Effector CD8-positive, alpha-beta T cell (primary cell): ENCODE results near the gene LRP1.

Experiments used
- DNase-seq: peaks from one replicate; lab custom pipeline; 2025; lab: John Stamatoyannopoulos, UW

LRP1 gene

DNA sequence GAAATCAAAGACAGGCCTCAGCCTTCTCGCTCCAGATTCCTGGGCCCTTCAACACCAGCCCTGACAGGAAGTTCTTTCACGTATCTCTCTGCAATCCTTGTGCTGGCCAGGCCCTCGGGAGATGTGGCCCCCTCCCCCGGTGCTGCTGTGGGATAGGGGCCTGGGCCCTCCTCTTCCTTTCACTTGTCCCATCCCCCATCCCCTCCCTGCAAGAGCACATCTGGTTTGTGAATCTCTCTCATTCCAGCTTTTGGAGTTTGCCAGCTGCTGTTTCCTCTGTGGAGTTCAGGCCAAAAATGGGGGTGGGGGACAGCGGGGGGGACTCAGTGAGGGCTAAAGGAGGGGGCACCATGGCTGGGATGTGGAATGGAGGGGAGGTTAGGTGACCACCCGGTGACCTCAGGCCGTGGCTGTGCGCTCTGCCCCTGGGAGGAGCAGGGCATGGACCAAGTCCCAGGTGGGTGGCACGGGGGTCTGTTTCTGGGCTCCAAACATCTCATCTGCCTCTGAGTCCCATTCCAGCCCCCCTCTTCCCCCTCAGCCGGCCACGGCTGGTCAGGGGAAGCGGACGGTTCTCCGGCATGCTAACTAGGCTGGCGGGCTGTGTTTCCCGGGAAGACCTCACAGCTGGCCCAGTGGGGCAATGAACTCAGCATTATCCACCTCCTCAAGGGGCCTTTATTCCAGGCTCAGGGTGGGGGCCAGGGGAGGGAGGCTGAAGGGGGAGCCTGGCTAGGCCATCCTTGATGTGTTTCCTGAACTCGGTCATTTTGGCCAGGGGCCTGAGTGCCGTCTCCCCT lies 7.4 kb downstream of the LRP1 start:
- DNase-seq = no peak

DNA sequence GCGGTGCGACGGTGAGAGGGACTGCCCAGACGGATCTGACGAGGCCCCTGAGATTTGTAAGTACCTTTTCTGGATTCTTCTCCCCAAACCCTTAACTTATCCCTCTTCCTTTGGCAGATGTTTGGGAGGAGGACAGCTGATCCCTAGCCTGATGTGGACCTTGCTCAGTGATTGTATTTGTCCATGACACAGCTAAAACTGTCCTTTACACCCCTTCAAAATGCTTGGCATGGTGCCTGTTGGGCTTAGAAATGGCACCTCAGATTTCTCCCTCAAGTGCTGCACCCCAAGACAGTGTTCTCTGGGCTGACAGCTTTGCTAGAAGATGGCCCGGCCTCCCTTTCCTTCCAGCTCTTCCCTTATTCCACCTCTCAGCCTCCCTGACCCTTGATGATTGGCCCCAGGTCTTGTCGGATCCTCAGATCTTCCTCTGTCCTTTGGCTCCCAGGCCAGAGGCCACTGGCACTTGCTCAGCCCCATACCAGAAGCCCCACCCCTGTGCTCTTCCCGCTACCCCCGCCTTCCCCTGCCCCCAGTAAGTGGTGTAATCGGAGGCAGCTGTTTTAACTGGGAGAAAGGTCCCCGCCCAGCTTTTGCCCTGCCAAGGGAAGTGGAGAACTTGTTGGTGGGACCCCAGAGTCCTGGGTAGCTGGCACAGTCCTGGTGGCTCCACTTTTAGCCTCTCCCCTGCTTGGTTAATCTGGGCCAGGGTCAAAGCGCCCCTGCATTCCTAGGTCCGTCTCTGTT lies 10.4 kb downstream of the LRP1 start:
- no peak for DNase-seq

DNA sequence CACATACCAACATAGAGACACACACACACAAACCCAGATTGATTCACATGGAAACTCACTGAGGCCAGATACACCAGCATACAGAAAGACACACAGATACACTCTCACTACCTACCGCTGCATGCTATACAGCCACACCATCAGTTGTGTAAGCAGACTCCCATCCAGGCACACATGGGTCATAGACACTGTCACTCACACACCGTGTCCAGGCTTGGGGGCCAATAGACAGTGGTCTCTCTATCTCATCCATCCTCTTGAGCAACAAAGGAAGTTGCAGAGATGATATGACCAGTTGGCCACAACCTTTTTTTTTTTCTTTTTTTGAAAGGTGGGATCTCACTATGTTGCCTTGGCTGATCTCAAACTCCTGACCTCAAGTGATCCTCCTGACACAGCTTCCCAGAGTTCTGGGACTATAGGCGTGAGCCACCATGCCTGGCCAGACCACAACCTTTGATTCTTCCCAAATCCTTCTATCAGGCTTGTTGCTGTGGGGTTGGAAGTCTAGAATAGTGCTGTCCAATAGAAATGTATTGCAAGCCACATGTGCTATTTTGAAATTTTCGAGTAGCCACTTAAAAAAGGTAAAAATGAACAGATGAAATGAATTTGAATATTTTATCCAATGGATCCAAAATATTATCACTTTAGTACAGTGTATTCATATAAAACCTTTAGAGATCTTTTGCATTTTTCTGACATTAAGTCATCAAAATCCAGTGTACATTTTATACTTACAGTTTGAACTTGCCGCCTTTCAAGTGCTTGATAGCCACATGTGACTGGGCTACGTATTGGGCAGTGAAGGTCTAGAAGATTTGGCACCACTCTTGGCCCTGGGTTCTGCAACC lies 11.7 kb downstream of the LRP1 start:
- no peak for DNase-seq

DNA sequence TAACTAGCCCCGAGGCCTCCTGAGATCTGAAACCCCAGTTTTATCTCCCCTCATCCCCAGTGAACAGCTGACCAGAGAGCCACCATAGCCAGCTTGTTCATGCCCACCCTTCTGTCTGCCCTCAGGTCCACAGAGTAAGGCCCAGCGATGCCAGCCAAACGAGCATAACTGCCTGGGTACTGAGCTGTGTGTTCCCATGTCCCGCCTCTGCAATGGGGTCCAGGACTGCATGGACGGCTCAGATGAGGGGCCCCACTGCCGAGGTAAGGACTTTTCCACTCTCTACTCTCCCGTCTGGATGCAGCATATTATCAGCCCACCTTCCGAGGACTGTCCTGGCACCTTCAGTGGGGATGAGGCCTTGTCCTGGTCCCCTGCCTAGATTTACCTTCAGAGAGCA lies 13.0 kb downstream of the LRP1 start:
- no peak for DNase-seq

DNA sequence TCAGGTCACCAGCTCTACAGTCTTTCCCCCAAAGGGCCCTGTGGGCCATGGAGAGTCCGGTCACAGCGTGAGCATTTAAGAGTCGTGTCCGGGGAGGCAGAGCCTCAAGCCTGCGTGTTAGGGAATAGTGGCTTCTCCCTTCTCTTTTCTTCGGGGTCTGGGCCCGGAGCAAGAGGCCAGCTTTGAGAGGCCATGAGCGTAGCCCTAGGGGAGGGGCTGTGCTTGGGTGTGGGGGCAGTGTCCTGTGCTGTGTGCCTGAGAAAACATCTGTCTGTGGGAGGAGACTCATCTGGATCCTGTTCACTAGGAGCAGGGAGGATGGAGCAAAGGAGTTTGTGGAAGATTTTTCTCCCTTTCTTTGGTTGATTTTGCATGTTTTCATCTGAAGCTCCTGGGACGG lies 13.8 kb downstream of the LRP1 start:
- no peak for DNase-seq

DNA sequence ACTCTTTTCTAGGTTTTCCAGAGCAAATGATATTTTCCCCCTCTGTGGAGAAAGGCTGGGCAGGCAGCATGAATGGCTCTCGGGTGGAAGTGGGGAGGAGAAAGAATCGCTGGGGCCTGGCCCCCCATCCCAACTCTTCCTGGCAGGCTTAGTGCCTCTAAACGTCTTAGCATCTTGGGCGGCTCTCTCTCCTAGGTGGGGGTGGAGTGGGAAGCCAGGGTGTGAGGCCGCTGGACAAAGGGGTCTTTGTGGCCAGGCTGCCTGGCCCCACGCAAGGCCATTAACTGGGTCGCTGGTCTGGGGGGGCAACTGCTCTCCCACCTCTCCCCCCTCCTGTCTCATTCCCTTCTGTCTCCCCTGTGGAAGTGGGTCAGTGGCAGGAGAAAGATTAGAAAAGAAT lies 14.4 kb downstream of the LRP1 start:
- no peak for DNase-seq

DNA sequence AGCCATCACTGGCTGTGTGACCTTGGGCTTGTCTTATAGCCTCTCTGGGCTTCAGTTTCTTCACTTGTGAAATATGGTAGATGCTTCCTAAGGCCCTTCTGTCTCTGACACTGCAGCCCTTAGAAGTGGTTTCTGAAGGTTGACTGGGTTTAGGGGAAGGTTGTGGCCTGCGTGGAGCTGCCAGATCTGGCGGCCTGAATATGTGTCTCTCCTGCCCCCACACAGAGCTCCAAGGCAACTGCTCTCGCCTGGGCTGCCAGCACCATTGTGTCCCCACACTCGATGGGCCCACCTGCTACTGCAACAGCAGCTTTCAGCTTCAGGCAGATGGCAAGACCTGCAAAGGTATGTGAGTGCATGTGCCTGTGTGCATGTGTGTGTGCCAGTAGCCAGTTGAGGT lies 15.2 kb downstream of the LRP1 start:
- DNase-seq = no peak

DNA sequence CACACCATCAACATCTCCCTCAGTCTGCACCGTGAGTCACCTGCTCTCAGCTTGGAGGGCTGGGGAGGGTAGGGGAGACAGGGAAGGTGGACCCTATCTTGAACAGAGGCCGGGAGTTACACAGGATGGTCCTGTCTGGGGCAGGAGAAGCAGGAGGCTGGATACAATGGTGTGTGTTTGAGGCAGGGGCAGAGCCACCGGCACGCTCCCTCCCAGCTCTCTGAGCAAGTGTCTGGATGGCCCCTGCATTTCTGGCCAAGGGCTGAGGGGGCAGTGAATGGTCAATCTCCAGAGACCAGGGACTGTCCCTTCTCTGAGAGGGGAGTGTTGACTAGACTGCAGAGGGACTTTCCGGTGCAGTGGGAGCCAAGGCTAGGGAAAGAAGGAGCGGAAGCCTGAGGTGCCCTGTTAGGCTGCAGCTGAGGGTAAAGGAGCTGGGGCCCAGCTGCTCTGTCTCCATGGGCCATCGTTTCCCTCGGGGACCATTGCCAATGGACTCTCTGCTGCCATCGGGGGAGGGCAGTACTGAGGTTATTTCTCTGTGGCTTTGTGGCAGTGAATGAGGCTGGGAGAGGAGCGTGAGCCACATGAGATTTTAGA lies 17.3 kb downstream of the LRP1 start:
- DNase-seq = no peak

DNA sequence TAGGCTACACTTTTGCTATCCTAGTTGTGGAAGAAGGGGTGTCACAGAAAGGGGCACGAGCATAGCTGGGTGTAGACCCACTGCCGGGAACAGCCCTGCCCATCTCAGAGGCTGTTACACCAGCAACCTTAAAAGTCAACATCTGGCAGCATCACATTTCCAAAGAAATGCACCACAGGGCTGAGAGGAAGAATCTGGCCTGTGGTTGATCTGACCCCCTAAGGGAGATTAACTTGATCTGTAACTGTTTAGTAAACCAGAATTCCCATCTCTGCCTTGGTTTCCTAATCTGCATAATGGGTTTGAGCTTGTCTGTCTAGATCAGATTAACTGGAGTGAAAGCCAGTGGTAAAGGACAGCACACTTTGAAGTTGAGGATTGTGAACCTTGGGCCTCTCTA lies 17.8 kb downstream of the LRP1 start:
- DNase-seq = no peak

DNA sequence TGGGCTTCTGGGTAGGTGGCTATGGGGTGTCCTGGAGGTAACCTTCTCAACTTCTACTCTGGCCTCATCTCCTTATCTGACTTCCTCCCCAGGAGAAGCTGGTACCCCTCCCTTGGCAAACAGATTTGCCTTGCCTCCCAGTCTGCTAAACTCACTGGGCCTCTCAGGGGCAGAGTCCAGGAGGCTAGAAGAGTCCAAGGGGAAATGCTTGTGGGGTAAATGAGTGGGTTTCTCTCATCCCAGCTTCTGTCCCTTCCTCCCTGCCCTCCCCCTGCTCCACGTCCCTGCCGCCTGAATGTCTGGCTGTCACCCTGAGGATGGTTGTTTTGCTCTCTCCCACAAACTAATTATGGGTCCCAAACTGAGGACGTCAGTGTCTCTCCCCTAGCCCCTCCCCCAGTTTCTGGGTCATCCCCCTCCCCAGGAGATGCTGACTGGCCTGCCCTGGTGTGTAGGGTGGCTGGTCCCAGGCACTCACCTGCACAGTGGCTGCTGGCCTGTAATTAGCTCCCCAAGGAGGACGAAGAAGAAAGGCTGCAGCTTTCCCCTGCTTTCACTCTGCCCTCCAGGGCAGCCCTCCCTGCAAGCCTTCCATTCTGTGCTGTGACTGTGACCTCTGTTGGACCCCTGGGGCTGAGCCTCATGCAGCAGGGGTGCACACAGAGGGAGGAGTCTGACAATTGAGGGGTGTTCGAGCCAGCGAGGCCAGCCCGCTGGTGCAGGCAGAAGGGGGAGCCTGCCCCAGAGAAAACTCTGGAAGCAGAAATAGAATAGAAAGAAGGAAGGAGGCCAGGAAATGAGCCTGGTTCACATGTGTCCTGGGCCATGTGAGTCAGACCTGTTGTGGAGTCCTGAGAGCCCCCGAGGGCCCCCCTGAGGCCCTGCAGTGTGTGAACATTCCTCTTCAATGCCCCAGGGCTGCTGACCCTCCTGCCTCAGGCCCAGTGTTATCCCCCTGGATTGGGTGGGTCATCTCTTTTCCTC lies 19.0 kb downstream of the LRP1 start, which contains the start of gene LRP1-AS:
TSS of gene LRP1-AS (minus strand) at position 659 of the 984 bp plus-strand sequence.
- DNase-seq = no peak

DNA sequence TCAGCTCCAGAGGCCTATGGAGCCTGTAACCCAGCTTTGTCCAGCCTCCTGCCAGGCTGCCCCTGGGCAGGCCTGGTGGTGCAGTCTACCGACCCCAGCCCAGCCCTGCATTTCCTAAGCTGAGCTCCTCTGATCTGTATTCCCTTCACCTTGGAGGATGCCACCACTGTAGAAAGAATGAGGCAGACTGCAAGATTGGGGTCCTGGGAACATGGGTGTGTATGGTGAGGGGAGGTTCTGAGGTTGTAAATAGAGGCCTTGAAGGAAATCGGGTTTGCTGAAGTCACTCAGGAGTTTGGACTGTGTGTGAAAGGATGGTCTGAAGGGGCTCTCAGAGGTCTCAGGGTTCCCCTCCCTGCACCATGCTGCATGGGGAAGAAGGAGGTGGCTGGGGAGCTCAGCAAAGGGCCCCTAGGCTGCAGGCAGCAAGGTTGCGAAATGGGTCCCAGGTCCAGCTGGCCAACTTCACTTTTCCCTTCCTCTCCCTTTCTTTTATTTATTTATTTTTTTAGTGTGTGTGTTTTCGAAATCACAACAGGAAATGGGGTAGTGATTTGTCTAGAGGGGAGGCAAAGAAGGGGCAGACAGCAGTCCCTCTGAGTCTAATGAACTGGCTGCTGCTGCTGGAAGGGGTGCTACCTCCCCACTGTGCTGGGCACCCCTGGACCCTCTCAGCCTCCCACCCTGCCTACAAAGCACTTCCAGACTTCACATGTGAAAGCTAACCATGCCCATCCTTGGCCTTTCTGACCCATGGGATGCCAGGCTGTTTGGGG lies 20.4 kb downstream of the LRP1 start:
- no peak for DNase-seq

DNA sequence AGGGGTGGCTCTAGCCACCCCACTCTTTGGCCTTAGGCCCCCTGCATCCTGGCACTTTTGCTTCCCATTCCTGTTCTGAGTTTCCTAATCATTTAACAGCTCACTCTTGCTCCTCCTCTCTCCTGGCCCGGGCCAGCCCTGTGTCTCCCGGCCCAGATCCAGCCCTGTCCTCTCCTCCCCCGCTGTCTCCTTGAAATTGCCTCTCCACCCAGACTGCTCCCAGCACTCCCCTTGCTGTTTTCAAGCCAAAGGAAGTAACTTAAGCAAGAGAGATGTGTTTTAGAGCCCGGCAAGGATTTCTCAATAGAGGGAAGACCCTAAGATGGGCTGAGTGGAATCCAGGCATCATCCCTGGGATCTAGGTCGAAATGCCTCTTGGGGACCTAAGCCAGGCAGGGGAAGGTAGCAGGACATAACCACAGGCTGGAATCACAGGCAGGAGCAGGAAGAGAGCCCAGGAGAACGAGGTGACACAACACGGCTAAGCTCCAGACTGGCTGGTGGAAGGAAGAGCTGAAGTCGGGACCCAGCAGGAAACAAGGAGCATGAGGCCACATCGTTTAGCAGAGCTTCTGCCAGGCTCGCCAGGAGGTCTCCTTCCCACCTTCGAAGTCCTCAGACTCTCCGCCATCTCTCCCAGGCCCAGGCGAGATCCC lies 21.1 kb downstream of the LRP1 start:
- no peak for DNase-seq

DNA sequence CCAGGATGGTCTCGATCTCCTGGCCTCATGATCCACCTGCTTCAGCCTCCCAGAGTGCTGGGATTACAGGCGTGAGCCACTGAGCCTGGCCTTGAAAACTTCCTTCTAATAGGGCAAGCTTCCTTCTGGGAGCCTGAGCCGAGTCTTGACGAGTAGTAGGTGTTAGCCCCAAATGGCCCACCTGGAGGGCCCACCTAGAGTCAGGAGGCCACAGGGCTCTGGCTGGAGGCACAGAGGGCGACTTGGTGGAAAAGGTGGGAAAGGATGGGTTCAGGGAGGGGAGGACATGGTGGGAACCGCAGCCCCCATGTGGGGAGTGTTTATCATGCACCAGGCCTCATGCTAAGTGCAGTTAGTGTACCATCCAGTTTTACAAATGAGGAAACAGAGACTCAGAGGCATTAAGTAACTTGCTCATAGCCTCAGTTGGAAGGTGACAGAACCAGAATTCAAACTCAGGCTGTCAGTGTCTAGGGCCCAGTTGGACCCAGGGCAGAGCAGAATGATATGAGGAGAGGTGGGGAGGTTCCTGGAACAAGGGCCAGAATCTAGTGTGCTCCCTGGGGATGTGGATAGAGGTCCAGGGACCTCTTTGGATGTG lies 22.2 kb downstream of the LRP1 start:
- DNase-seq = no peak

DNA sequence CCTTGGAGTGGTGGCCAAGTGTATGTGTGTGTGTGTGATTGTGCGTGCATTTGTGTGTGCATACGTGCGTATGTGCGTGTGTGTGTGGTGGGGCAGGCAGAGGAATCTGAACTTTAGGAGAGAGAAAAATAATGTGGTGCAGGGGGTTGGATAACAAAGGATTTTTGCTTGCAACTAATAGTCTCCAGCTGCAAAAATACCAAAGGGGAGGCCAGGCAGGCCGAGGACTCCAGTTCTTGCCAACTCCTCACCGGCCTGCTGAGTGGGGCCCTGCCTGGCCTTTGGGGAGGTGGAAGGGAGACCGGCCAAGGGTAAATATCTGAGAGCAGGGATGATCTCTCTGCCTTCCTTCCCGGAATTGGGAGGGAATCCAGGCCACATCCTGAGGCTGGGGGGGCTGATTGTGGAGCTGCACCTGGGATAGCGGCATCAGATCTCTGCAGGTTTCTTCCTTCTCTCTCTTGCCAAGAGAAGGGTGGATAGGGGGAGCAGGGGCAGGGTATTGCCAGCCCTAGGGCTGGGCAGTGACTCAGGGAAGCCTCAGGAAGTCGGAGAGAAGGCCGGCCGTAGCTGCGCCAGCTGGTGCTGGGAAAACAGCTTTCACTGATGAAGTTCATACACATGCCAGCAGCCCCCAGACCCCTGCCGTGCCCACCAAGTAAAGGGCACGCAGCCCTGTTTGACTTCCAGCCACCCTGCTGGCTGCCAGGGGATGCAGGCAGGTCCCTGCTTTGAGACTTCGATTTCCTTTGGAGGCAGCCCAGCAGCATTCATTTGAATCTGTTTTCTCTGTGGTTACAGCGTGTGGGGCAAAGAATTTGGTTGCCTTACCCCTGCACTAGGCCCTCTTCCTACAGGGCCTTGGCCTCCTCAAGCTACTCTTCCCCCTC lies 23.7 kb downstream of the LRP1 start:
- no peak for DNase-seq

DNA sequence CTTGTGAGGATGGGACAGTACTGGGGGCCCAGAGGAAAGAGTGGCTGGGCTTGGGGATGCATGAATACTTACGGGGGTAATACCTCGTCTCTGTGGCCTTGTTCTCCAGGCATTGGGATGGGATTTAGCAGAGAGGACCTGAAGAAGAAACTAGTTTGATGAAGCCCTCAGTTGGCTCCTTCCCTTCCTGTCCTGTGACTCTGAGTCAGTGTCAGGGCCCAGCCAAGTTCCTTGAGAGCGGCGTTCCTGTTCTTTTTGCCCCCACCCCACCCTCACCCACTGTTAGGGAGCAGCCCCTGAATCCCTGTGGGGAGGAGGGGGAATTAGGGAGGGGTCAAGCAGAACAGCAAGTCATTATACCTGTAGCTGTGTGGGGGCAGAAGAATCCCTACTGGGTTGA lies 24.4 kb downstream of the LRP1 start:
- DNase-seq = no peak

DNA sequence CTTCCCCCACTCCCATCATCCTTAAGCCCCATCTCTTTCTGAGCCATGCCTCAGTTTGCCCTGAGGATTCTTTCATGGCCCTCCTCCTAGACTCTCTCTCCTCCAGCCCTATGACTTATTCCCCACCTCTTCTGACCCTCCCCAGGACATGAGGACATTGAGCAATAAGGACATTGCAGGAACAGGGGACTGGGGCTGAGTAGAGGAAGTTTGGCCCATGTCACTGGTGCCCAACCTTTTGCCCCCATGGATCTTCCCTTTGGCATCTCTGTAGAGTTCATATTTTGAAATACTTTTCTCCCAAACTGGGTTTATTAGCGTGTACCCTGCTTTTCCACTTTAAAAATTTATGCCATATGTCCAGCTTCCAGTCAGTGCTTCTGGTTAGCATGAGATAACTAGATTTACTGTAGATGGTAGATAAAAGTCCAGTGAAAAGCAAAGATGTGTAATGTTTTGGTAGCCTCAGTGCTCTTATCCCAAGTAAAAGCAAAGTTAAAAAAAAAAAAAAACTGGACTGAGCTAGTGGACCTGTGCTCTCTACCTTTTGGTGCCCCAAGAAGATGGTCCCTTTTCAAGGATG lies 25.2 kb downstream of the LRP1 start:
- DNase-seq = no peak

DNA sequence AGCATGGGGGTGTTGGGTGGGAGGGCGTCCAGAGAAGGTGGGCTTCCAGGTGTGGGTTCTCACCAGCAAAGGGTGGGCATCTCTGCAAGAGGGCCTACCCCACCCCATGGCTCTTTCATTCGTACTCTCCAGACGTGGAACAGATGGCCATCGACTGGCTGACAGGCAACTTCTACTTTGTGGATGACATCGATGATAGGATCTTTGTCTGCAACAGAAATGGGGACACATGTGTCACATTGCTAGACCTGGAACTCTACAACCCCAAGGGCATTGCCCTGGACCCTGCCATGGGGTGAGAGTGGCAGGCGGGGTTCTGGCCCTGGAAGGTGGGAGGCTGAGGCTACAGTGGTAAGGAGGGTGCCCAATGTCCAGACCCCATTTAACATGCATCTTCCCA lies 25.8 kb downstream of the LRP1 start:
- DNase-seq = no peak
